Ishikawa (cell line): ENCODE data around the gene ZDHHC8.

Source experiments
- CEBPB ChIP-seq: IDR thresholded peaks from 2 replicates; pipeline ENCODE4 v1.6.1; 2012
- CREB1 ChIP-seq: IDR thresholded peaks from 2 replicates; pipeline ENCODE4 v1.6.1; 2012; ENCODE audit warnings: low read depth
- EGR1 ChIP-seq: IDR thresholded peaks from 2 replicates; pipeline ENCODE4 v1.6.1; 2012
- EP300 ChIP-seq: IDR thresholded peaks from 2 replicates; pipeline ENCODE4 v1.6.1; 2012; ENCODE audit warnings: borderline replicate concordance
- FOXM1 ChIP-seq: IDR thresholded peaks from 2 replicates; pipeline ENCODE4 v1.6.1; 2012; ENCODE audit warnings: low read depth, borderline replicate concordance
- MAX ChIP-seq: IDR thresholded peaks from 2 replicates; pipeline ENCODE4 v1.6.1; 2012
- NFIC ChIP-seq: IDR thresholded peaks from 2 replicates; pipeline ENCODE4 v1.6.1; 2012
- RAD21 ChIP-seq: IDR thresholded peaks from 2 replicates; pipeline ENCODE4 v1.6.1; 2012; ENCODE audit warnings: low read depth
- TAF1 ChIP-seq: IDR thresholded peaks from 2 replicates; pipeline ENCODE4 v1.6.1; 2012; ENCODE audit warnings: low read depth, mild to moderate bottlenecking
- TCF12 ChIP-seq: IDR thresholded peaks from 2 replicates; pipeline ENCODE4 v1.6.1; 2012; ENCODE audit warnings: low read depth
- TEAD4 ChIP-seq: IDR thresholded peaks from 2 replicates; pipeline ENCODE4 v1.6.1; 2012
- USF1 ChIP-seq: IDR thresholded peaks from 2 replicates; pipeline ENCODE4 v1.6.1; 2012
- YY1 ChIP-seq: IDR thresholded peaks from 2 replicates; pipeline ENCODE4 v1.6.1; 2012; ENCODE audit warnings: low read depth
- ZBTB7A ChIP-seq: IDR thresholded peaks from 2 replicates; pipeline ENCODE4 v1.6.1; 2012; ENCODE audit warnings: low read depth
- TF ChIP-seq, protein P1 (sequence below): IDR thresholded peaks from 2 replicates; pipeline ENCODE4 v1.6.1; 2012; ENCODE audit warnings: low read depth, mild to moderate bottlenecking

ZDHHC8 gene

DNA sequence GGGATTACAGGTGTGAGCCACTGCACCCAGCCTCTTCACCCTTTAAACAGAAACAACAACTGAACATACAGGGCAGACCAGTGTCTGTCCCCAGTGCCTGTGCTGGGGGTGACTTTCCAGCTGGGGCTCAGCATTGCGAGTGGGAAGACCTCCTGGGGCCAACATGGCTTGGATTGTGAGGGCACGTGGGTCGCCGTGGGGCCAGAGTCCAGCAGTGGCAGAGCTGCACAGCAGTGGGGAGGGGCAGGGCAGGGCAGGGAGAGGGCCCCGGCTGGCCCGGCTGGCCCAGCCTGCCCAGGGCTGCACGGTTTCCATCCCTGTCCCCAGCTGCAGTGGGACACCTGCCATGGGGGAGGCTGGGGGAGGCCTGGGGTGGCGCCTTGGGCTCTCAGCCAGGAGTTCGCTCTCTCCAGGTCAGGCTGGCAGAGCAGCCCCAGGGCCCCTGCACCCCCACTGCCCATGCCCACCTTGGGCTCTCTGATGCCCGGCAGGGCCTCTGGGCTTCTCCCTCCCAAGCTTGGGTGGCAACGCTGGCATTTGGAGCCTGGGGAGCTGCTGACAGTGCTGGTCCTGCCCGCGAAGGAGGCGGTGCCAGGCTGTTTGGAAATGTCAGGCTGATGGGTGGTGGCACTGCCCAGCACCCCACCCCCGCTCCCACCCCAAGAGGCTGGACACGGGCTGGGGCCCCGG lies 49.7 kb downstream of the ZDHHC8 start:
- TF ChIP-seq ZBTB7A, result no peak
- TF ChIP-seq EGR1, result no peak
- no peak for TF ChIP-seq CREB1
- no peak for TF ChIP-seq TEAD4
- TF ChIP-seq, protein P1, sequence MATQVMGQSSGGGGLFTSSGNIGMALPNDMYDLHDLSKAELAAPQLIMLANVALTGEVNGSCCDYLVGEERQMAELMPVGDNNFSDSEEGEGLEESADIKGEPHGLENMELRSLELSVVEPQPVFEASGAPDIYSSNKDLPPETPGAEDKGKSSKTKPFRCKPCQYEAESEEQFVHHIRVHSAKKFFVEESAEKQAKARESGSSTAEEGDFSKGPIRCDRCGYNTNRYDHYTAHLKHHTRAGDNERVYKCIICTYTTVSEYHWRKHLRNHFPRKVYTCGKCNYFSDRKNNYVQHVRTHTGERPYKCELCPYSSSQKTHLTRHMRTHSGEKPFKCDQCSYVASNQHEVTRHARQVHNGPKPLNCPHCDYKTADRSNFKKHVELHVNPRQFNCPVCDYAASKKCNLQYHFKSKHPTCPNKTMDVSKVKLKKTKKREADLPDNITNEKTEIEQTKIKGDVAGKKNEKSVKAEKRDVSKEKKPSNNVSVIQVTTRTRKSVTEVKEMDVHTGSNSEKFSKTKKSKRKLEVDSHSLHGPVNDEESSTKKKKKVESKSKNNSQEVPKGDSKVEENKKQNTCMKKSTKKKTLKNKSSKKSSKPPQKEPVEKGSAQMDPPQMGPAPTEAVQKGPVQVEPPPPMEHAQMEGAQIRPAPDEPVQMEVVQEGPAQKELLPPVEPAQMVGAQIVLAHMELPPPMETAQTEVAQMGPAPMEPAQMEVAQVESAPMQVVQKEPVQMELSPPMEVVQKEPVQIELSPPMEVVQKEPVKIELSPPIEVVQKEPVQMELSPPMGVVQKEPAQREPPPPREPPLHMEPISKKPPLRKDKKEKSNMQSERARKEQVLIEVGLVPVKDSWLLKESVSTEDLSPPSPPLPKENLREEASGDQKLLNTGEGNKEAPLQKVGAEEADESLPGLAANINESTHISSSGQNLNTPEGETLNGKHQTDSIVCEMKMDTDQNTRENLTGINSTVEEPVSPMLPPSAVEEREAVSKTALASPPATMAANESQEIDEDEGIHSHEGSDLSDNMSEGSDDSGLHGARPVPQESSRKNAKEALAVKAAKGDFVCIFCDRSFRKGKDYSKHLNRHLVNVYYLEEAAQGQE, result no peak
- TF ChIP-seq EP300, result no peak
- no peak for TF ChIP-seq TCF12
- TF ChIP-seq RAD21, result no peak
- no peak for TF ChIP-seq YY1
- TF ChIP-seq TAF1, result no peak
- TF ChIP-seq MAX, result no peak
- TF ChIP-seq FOXM1, result no peak
- TF ChIP-seq USF1, result no peak
- no peak for TF ChIP-seq NFIC
- no peak for TF ChIP-seq CEBPB

GRCh38 chr22:20181884-20182236 lies 50.3 kb downstream of the ZDHHC8 start:
- TF ChIP-seq FOXM1, result no peak
- no peak for TF ChIP-seq USF1
- no peak for TF ChIP-seq RAD21
- TF ChIP-seq CEBPB, result no peak
- TF ChIP-seq MAX, result no peak
- TF ChIP-seq TAF1, result no peak
- no peak for TF ChIP-seq EP300
- no peak for TF ChIP-seq YY1
- no peak for TF ChIP-seq TEAD4
- no peak for TF ChIP-seq EGR1
- TF ChIP-seq TCF12, result no peak
- TF ChIP-seq, protein P1, result no peak
- TF ChIP-seq CREB1, result no peak
- no peak for TF ChIP-seq NFIC
- no peak for TF ChIP-seq ZBTB7A

GRCh38 chr22:20182365-20182764 lies 50.8 kb downstream of the ZDHHC8 start:
- TF ChIP-seq YY1, result no peak
- no peak for TF ChIP-seq NFIC
- no peak for TF ChIP-seq FOXM1
- no peak for TF ChIP-seq CREB1
- no peak for TF ChIP-seq TEAD4
- TF ChIP-seq, protein P1, result no peak
- no peak for TF ChIP-seq RAD21
- no peak for TF ChIP-seq TAF1
- no peak for TF ChIP-seq EP300
- no peak for TF ChIP-seq USF1
- no peak for TF ChIP-seq EGR1
- TF ChIP-seq TCF12, result no peak
- TF ChIP-seq CEBPB, result no peak

DNA sequence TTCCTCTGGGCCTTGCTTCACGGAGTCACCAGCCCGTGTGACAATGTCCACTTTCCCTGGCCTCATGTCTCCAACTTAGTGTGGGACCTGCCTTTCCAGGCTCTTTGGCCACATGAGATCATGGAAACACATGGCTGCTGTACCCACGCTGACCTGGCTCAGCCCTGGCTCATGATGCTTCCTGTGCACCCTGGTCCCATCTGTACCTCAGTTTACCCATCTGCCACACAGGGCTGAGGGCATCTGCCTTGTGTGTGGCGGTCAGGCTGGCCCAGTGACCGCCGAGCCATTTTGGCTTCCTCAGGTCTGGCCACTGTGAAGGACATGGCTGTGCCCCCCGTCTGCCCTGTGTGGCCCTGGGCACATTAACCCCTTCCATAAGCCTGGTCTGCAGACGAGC lies 51.5 kb downstream of the ZDHHC8 start:
- TF ChIP-seq RAD21 (no peak), ZBTB7A (no peak), EGR1 (no peak), USF1 (no peak), TEAD4 (no peak)
- TF ChIP-seq, protein P1, result no peak
